GM12874 (cell line): ENCODE results near the gene PSMB8.

ENCODE experiments used
- CTCF ChIP-seq: IDR thresholded peaks from 2 replicates; pipeline ENCODE4 v1.5.1; 2011; ENCODE audit warnings: low read depth, mild to moderate bottlenecking, control low read depth, low read length, moderate library complexity; ENCODE audit not compliant: insufficient read depth

The PSMB8 gene

GRCh38 chr6:32816746-32817204, 27.1 kb downstream of the PSMB8 start, which contains the start of gene HLA-DOB:
Gene HLA-DOB, minus strand, starts transcription at chr6:32817002. Its CDS starts 51 bp downstream, at chr6:32816951.
- no peak for TF ChIP-seq CTCF

- TF ChIP-seq CTCF = no peak
Measured at GRCh38 chr6:32815996-32816395, 27.9 kb downstream of the PSMB8 start.

- no peak for TF ChIP-seq CTCF
Measured at GRCh38 chr6:32815115-32815514, 28.7 kb downstream of the PSMB8 start.

- no peak for TF ChIP-seq CTCF
Measured at GRCh38 chr6:32814145-32814544, 29.7 kb downstream of the PSMB8 start.

- no peak for TF ChIP-seq CTCF
Measured at GRCh38 chr6:32809171-32809570, 34.7 kb downstream of the PSMB8 start.

GRCh38 chr6:32807020-32807580, 36.7 kb downstream of the PSMB8 start:
- peak; percentile 21; the same call in 1 of the 2 replicates for TF ChIP-seq CTCF

GRCh38 chr6:32803416-32803815, 40.4 kb downstream of the PSMB8 start:
- no peak for TF ChIP-seq CTCF

GRCh38 chr6:32799740-32800139, 44.1 kb downstream of the PSMB8 start:
- TF ChIP-seq CTCF = no peak
